IPS-NIHi7 (cell line): ENCODE measurements around the gene DDX31.

Source experiments
- DNase-seq: peaks from one replicate; pipeline ENCODE4 v3.0.0; 2012; ENCODE audit warnings: mixed read lengths; ENCODE audit errors: extremely low spot score

Gene DDX31

DNA sequence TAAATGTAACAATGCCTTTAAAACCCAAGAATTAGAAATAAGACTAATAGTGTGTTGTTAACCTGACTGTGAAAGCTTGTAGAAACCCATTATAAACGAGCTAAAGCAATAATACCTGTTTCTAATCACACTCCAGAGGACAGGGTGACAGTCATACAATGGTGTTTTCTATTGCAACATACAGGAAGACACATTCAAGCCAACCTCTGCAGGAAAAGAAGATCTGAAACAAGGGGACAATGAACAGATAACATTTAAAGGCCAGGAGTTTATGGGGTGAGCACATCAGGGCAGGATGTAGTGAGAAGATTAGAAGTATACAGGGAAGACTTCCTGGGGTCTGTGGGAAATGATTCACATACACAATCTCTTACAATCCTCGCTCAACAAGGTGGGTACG, 73.6 kb downstream of the DDX31 start:
- DNase-seq: no peak

DNA sequence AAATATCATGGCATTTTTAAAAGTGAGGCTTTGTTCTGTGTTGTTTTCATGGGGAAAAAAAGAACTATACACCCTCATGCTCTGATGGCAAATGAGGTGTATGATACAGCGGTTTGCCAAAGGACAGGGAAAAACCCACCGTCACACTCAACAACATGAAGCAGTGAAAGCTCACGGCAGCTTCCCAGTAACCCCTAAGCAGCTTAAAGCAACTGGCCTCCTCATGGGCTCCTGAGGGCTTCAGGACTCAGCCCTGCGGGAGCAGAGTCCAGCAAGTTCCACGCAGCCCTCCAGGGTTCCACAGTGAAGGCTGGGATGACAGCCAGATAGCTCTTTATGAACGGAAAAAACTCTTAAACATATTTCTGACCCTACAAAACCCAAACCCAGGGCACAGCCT, 74.5 kb downstream of the DDX31 start:
- no peak for DNase-seq

DNA sequence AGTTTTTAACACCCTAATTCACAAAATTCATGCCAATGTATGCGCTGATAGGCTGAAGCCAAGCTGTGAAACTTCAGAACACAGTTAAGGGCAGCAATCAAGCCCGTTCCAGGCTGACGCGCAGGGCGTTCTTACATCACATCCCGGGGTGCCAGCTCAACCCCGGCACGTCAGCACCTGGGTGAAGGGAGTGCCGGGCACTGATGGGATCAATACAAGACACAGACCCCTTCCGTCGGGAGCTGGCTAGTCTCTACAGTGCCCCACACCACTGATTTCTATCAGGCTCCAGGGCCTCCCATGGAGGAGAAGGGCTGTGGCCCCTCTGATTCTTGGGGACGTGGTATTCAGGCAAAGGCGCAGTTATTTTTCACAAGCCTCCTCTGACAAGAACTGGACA, 75.4 kb downstream of the DDX31 start:
- no peak for DNase-seq

DNA sequence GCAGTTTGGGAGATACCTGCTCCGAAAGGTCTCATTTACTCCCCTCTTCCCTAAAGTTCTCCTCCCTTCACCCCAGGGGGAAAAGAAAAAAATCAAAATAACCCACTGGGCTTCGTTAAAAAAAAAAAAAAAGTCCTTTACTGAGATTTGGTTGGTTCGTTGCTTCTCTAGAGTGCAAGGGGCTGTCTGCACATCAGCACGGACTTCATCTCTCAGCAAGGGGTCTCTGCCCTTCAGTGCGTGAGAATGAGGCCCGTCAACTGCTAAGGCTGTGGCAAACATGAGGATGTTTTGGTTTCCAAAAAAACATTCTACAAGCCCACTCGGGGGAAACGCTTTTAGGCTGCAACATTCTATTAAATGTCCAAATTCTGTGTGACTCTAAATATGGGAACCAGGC, 77.3 kb downstream of the DDX31 start:
- no peak for DNase-seq

DNA sequence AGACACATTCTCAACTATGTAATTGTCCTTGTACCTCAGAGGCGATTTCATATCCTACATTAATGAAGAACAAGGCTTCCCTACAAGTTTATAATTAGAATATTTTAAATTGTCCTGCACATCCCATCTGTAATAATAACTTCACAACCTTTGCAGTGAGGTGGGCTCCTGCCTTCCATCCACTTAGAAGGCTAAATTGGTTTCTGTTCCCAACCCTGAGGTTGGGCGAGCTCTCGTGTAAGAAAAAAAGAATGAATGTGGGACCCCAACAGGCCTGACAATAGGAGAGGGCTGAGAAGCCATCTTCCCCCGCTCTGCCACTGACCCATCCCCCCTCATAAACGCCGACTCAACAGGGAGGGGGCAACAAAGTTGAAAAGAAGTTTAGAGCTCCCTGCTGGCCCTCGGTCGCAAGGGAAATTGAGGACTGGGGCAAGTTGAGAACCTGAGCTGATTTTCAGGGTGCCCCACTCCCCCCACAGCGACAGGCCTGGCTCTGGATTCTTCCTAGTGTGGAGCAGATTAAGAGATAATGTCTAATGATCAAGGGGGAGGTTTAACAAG, 78.0 kb downstream of the DDX31 start:
- DNase-seq: peak; percentile 63

DNA sequence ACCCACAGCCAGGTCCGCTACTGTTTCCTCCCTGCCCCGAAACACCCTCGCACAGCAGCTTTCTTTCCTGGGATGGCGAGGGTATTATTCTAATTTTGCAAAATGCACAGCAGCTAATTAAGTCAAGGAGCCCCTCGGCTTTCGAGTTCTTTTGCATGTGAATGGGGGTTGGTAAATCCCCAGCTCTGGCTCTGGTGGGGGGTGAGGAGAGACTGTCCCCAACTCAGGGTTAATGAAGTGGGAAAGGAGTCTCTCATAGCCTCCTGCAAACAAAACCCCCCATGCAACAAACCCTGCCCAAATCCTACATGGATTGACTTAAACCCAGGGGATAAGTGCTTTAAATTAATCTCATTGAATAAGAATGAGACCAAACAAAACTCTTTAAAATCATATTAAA, 78.5 kb downstream of the DDX31 start:
- peak; percentile 61 for DNase-seq

DNA sequence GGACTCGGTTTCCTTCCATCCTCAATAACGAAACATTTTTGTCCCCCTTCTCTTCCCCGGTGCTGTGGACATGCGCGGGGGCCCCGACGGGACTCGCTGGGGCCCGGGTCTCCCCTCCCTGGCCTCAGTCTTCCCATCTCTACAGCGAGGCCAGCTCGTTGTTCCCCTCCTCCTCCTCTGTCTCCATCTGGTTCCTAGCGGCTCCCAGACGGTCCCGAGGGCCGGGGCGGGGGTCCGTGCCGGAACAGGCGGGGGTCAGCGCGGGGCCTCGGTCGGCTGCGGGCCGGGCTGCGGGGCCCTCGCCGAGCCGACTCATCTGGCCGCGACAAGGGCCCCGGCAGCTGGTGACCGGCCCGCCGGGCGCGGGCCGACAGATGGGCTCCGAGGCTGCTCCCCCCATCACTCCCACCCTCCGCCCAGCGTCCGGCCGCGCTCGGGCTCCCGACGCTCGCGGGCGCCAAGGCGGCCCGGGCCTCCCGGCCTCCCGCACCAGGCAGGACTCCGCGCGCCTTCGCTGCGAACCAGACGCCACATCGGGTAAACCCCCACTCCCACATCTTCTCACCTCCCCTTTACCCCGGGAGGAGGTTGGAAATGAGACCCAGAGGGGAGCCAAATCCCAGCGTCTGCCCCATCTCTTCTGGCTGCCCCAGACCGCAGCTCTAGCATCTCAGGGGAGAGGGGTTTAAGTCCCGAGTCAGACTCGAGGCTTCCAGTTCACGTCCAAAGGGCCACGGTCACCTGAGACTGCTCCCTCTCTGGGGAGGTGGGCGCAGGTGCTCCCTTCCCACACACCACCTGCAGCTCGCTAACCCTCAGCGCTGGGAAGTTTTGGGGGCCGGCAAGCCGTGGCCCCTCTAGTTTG, 79.2 kb downstream of the DDX31 start:
- DNase-seq: peak; percentile 48

DNA sequence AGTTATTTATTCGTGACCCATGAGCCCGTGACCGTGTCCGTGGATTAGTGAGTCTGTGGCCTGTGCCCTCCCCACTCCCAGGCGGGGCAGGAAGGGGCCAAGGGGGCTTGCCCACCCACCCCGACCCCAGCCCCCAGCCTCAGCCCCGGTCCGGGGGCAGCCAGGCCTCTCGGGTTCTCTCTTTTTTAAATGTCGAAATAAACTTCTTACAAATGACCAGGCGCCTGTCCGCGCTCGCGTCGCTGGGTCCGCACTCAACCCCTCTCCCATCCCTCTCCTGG, 79.8 kb downstream of the DDX31 start:
- no peak for DNase-seq

DNA sequence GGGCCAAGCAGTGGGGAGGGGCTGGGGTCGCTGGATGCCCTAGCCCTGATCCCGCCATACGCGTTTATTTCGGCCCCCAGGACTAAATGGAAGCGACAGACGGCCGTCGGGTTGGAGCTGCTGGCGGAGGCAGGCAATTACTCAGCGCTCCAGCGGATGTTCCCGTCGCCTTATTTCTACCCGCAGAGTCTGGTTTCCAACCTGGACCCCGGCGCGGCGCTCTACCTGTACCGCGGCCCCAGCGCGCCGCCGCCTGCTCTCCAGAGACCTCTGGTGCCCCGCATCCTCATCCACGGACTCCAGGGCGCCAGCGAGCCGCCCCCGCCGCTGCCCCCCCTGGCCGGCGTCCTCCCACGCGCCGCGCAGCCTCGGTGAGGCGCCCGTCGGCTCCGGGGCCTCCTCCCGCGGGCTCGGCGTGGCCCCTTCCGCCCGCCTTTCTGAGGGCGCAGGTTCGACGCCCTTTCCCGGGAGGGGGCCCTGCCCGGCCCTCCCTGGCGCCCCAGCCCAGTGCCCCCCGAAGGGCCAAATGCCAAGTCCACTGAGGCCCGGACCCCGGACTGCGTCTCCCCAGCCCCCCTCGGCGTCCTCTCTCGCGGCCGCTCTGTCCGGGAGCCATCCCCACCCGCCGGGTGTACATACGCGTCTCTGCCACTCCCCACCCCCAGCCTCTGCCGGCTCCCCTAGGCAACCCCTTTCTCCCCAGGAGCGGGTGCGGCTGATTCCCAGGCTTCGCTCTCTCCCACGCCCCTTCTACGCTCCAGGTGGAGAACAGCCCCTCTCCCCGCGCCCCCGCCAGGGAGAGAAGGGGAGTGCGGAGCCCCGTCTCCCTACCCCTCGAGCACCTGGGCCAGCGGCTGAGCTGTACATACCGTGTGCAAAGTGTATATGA, 80.4 kb downstream of the DDX31 start:
- DNase-seq: peak; percentile 39

DNA sequence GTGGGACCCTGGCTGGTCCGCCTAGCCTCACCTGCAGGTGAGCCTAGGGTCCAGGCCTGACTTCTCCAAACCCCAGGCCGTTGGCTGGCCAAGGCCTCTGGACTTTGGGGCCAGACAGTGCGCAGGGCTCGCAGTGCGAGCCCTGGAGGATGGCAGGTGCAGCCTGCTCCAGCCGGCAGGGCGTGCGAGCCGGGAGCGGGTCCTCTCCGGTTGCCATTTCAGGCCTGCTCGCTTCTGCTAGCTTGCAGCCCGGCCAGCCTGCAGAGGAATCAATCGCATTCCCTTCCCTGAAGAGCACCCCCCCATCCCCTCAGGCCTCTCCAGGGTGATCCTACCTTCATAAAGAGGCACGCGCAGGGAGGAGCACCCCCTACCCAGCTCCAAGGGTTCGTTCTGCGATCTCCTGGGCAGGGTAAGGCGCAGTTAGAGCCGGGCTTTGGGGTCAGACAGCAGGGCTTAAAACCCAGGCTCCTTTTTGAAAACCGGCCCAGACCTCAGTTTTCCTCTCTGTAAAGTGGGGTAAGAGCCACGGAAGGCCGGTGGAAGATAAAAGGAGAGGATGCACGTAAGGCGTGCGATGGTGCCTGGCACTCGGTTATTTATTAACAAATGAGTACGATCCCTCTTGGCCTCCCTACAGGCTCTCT, 81.2 kb downstream of the DDX31 start:
- DNase-seq: peak; percentile 43

DNA sequence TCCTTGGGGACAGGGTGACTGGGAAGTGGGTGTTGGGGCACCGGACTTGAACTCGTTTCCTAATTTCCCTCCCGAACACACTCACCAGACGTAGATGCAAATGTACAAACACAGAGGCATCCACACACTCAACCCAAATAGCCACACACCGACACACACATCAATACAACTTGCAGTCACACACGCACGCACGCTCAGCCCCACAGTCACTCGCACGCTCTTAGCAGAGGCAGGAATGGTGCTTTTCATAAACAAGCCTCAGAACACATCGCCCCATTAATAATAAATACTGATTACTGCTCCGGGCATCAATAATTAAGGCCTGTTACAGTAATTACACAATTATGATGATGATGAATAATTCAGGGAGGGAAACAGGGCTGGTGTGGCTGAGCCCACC, 81.7 kb downstream of the DDX31 start:
- no peak for DNase-seq

DNA sequence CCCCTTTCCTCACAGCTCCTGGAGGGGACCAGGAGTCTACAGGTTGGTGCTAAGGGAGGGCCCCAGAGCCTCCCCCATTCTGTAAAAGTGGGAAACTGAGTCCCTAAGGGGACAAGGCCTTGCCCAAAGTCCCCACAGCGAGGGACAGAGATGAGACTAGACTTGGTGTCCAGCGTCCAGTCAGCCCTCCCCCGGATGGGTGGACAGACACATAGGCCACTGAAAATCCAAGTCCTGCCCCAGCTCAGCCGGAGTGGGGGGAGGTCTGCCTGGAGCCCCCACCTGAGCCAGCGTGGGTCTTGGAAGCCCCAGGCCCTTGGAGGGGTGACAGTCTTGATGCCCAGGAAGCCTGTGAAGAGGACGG, 82.2 kb downstream of the DDX31 start:
- DNase-seq: no peak

DNA sequence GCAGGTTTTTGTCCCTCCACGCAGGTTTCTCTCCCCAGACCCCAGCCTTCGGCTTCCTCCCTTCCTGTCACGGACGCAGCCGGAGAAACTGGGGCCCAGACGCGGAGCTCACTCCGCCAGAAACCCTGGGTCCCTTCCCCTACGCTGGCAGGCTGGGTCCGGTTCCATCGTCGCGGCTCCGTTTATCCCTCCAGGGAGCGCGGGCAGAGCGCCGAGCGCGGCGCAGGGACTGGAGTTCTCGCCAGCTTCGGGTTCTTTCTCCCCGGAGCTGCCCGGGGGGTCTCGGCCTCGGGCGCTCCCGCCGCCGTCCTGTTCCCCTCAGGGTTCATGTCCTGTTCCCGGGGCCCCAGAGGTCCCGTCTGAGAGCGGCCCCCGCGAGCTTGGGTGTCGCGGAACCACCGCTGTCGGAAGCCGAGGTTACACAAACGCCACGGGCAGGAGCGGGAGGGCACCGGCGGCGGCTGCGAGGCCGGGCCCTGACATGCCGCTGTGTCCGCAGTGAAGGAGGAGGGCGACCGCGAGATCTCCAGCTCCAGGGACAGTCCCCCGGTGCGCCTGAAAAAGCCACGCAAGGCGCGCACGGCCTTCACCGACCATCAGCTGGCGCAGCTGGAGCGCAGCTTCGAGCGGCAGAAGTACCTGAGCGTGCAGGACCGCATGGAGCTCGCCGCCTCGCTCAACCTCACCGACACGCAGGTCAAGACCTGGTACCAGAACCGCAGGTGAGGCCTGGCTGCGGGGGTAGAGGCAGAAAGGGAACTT, 82.8 kb downstream of the DDX31 start:
- no peak for DNase-seq

DNA sequence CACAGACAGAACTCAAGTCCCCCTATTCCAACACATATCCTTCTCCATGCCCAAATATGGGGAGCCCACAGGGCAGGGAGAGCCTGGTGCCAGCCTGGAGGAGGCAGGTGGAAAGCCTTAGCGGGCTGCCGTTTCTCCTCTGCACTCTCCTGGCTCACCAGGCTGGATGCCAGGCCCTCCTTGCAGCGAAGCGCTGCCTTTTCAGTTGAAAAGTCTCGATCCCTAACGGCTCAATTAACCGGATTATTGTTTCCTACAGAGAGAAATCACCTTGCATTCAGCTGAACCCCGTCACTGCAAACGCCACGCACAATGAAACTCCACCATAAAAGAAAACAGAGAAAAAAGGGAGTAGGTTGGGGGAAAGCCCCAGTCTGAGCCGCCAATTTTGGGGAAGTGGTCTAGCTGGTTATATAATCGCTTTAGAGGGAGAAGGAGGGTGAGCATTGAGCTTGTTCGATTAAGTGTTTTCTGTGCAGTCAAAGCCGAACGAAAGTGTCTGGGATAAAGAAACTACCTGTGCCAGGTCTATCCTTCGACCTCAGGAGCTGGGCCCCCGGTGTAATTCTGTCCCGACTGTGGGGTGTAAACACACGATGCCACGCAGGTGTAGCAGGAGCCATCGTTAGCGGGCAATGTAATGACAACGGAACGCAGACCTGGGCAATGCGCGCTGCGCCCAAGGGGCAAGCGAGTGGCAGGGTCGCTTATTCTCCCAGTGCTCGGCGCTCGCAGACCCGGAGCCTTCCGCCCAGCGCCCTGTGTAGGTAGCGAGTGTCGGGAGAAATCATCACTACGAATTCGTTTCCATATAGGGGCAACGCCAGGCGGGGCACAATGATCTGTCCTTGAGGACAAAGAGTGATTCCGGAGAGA, 83.6 kb downstream of the DDX31 start:
- DNase-seq: no peak

DNA sequence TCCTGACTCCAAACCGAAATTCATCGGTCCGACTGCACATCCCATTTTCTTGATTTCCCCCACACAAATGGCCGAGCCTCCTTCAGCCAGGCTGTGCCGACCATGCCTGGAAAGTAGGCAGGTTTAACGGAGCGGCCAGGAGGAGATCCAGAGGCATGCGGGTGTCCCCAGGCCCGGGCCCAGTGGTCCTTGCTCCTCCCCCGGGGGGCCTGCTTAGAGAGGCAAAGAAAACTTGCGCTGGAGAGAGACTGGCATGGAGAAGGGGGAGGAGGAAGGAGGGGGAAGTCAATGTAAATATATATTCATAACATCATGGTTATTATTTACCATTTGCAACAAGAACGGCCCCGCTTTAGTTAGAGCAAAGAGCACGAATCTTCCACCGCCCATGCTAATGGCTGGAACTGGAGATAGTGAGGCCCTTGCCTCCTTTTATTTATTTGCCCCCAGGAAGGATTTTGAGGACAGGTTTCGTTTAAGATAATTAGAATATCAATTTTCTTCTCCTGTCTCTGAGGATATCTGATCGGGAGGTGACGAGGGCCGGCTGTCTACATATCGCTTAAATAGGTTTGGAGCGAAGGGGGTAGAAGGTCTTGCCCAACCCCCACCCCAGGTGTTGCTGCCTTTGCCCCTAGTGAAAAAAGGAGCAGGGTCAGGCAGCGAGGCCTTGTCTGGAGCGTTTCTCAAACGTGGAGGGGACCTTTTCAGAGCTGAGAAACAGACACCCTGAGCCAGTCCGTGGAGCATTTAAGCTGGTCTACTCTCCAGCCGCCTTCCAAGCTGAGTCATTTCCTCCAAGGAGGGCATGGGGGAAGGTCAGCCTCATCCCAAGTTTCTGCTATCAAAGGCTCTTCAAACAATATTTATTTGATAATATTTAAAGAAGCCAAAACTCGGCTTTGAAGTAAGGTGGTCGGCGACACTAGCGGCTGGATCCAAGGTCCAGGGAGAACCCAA, 84.9 kb downstream of the DDX31 start:
- peak; percentile 46 for DNase-seq

DNA sequence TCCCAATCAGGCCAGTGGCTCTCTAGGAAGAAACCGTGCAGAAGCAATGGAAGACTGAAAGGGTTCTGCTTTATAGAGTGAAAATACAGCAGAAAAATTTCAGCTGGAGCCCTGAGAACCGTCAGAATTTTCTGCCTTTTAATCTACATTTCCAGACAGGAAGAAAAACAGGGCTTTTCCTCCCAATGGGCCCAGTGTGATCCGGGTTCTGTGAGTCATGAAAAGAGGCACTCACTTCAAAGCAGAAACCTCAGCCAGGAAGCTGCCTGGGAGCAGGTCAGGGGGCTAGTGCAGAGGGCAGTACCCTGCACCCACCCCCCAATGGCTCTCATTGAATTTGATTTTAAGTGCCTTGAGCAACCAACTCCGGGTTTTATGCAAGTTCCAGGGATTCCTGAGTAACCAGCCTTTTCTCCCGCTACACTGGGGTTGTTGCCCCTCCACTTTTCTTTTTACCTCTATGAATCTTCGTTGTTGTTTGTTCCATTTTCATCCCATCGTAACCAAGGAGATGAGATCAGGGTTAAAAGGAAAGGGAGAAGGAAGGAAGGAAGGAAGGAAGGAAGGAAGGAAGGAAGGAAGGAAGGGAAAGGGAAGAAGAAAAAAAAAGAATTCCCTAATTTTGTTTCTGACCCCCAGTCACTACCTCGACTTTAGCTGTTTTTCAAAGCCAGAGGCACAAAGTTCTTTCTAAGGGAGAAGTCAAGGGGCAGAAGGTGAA, 86.0 kb downstream of the DDX31 start:
- DNase-seq: peak; percentile 29

DNA sequence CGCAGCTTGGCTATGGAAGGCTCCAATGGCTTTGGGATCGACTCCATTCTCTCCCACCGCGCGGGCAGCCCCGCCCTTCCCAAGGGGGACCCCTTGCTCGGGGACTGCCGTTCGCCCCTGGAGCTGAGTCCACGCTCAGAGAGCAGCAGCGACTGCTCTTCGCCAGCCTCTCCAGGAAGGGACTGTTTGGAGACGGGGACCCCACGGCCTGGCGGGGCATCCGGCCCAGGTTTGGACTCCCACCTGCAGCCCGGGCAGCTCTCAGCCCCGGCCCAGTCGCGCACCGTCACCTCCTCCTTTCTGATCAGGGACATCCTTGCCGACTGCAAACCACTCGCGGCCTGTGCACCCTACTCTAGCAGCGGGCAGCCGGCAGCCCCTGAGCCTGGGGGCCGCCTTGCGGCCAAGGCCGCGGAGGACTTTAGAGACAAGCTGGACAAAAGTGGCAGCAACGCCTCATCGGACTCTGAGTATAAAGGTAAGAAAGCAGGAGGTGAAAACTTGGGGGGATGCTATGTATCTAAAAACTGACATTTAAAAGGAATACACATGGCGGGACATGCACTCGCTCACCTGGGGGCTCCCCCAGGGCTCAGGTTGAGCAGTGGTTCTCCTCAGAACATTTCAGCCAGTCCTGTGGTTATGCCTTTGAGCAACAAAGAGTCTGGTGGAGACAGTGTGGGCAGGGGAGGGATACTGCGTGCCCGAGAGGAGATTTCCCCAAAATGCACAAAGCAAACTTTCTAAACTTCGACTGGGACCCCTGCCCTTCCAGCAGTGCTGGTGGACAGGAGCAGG, 86.8 kb downstream of the DDX31 start:
- DNase-seq: no peak

DNA sequence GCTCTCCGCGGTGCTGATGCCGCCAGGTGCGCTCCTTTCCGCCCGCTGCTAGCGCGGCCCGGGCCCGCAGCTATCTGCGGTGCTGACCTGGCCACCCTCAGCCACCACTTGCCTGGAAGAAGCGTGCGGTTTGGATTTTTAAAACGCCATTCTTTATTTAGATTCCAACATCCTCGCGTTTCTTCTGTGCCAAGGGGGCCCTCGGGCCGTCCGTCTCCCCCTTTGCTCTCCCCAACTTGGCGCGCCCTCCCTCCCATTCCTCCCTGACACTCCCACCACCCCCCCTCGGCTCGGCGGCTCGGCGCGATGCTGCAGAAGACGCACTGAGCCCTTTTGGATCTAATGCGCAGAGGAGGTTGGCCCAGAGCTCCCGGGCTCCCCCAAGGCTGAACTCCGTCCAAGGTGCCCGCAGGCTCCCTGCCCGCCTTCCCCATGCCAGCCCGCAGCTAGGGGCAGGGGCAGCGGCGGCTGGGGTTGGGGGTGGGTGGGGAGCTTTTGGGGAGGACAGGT, 87.5 kb downstream of the DDX31 start, which contains the start of gene BARHL1:
Gene BARHL1 (plus strand): TSS at position 331 of the 510 bp plus-strand sequence. CDS start 192 bp downstream, outside the sequence.
- DNase-seq: no peak
